SW480 (cell line): ENCODE data around the gene CLIC6.
"Not testable (repeated sequence)": the region's sequence is repeated elsewhere in the genome, so short reads cannot be mapped to it uniquely, and the experiment has no call there.

Experiments used
- DNase-seq: peaks from one replicate; pipeline ENCODE4 v3.0.0-alpha.2; 2016; ENCODE audit warnings: low spot score

CLIC6 gene

DNA sequence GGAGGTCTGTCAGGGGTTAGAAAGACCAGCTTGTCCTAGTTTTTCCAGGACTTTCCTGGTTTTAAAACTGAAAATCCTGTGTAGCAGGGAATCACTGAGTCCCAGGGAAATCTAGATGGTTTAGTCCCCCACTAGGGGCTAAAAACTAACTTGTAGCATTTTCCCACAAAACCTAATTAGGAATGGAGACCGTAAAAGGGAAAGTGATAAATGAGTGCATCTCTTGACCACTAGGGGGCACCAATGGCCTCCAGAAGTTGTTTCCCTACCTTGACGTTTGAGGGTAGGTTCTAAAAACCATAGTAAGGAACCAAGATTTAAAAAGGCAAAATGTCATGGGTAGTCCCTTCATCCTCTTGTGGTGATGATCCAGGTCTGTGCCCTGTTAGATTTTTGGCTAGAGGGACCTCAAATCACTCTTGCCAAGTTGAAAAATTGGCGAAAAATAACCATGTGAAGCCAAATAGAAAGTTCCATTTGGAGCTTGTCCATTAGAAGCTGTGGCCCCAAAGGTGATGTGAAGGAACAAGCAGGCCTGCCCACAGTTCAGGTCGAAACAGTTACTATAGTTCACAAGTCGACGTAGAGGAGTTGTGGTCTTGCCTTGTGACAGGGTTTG lies 24.5 kb downstream of the CLIC6 start:
- peak; percentile 74 for DNase-seq

DNA sequence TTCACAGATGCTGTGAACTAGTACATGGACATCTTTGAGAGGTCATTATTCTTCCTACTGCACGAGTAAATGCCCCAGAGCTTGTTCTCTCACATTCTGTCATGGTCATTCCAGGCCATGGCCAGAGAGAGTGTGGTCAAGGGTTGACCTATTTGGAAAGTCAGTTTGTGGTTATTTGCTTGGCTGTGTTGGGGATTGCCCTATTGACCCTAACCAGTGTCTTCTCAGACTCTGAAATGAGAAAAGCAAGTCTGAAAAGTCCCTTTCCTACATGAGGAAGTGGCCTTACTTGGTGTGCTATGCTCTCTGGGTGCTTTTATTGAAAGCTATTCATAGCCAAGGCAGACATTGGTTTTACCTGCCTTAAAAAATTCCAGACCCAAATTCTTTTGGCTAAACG lies 26.6 kb downstream of the CLIC6 start:
- DNase-seq: no peak

DNA sequence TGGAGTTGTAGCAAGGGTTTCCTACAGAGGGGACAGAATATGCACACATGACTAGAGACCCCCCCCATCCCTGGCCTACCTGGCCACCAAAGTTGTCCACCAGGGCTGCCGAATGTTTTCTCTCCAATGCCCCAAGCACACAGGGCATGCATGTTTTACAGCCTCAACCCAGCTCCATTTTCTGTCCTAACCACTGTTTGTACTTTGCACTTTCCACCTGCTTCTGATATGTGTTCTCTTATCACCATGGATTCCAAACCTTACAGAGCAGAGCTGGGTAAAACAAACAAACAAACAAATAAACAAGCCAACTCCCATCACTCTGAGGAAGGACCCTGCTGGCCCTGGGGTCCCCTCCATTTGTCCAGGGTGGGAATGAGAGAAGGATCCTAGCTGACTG lies 27.3 kb downstream of the CLIC6 start:
- DNase-seq: peak; percentile 47

DNA sequence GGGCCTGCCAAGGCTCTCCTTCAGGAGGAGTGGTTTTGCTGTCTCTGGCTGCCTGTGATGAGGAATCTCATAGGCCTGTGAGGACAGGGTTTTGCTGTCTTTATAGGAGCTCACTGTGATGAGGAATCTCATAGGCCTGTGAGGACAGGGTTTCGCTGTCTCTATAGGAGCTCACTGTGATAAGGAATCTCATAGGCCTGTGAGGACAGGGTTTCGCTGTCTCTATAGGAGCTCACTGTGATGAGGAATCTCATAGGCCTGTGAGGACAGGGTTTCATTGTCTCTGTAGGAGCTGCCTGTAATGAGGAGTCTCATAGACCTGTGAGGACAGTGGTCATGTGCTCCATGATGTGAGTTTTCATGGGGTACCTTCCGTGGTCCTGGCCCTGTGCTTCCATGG lies 29.0 kb downstream of the CLIC6 start:
- DNase-seq: no peak

DNA sequence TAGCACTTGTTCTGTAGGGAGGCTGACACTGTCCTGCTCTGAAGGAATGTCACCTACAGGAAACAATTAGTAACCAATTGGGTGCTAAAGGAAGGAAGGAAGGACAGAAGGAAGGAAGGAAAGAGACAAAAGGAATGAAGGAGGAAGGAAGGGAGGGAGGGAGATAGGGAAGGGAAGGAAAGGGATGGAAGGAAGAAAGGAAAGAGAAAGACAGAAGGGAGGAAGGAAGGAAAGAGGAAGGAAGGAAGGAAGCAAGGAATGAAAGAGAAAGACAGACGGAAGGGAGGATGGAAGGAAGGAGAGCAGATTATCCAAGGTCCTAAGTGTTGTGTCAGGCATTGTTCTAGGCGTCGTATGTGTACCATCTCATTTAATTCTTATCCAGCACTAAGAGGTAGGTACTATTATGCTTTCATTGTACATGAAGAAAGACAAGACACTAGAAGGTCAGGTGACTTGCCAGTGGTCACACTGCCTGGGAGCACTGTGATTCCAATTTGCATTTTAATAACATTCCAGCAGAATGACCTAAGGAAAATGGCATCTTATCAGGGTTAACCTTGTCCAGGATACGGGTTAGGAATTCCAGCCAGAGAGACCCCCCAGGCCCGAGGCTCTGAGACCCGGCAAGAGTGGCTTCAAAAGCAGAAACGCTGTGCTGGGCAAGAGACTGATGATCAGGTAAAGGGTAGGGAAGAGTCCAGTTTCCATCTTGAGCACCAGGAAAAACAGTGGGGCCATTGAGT lies 29.6 kb downstream of the CLIC6 start:
- DNase-seq: no peak

DNA sequence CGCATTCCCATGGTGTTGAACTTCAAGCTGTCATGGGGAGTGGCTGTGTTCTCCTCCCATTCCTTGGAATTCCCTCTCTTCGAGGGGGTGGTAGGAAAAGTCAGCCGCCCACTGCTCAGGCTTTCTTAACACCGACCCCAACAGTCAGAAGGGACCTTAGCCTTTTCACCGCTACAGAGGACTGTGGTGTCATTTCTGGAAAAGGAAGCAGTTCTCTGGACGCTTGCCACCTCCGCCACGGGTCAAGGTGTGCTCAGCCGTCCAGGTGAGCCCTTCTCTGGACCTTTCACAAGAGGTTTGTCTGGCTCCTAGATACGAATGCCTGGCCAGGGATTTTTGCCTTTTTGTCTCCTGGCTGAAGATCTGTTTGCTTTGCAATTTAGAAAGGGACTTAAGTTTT lies 31.8 kb downstream of the CLIC6 start:
- DNase-seq: no peak

DNA sequence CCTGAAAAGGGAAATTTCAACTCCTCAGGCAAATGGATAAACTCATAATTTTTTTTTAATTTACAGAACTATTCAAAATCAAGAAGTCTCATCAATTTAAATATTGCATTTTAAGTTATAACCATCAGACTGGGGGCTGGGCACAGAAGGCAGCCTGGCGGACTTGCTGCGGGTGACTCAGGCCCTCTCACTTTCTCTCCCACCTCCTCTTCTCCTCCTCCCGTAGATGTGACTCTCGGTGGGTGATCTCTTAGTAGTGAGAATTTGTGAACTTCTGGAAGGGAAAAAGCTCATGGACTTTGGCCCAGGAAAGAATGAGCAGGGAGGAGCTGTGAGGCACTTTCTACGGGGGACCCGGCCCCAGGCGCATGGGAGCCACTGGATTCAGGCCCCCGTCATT lies 32.9 kb downstream of the CLIC6 start:
- DNase-seq: no peak

DNA sequence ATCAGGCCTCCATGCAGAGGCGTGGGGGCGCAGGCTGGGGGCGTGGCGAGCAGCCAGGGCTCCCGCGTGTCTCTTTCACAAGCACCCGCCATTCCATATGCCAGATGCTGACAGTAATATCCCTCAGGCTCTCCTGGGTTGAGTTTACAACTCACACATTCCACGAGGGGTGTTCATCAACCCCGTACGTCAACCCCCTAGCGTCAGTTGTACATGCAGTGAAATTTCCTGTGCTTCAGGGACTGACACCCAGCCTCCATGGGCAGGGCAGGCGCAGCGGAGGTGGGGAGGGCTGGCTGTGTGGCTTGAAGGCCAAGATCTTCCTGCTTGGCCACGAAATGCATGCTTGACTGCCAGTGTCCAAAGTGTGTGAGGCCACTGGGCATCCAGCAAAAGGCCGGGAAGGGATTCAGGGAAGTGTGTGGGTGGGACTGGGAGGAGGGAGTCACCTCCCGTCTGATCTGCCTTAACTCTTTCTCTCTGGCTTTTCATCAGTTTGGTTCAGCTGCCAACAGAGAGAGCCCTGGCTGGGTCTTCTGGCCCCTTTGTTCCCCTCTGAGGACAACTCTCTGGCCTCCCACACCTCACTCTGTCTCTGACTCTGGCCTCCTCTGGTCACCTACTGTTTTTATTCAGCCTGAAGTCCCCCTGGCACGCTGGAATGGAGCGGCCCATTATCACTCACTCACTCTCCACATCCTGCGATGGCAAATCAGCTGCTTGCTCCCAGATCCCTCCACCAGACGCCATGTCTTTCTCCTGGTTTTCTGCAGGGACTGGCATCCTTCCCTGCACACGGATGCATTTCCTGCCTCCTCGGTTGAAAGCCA lies 33.8 kb downstream of the CLIC6 start:
- DNase-seq: no peak

DNA sequence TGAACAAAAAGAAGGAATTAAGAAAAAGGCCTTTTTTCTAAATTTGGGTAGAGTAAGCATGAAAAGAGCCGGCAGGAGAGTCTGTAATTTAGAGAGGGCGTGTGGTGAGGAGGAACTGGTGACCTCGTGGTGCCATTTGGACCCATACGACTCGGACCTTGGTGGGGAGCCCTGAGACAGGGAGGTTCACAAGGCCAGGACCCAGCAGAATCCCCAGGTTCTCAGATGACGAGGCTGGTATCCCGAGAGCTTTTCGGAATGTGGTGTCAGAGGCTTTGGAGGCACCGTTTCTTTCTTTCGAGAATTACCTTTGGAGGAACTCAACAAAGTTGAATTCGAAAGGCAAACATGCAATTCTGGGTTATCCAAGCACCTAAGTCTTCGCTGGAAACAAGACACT lies 34.8 kb downstream of the CLIC6 start:
- DNase-seq: no peak

DNA sequence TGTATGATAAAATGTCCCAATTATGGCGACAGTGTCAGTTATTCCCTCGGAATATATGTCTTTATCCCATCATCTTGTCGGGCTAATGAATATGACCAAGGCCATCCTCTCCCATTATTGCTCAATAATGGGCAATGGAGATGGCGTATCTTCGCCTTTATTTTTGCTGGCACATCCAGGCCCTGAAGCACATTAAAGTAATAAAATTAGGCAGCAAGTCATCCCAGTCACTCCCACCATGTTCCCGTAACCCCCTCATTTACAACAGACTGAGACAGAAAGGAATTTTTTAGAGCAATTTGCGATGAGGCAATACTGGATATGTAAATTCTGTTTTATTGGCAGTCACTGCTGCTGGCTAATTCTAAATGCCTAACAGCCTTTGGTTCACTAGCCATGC lies 35.3 kb downstream of the CLIC6 start:
- DNase-seq: no peak

DNA sequence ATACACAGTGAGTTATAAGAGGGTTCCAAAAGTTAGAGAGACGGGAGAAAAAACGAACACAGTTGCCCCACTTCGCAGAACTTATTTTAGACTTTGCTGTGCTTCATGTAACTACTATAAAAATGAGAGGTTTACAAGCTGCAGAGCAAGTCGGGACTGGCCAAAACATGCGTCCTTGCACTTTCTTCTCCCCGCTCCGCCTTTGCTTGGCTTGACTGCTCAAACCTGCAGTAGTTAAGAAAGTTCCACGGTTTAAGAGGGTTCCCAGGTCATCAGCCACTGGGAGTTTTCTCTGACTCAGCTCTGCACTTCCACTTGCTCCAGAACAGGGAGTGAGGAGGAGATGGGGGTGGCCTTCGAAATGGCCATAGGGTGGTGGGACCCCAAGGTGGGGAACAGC lies 36.2 kb downstream of the CLIC6 start:
- DNase-seq: no peak

DNA sequence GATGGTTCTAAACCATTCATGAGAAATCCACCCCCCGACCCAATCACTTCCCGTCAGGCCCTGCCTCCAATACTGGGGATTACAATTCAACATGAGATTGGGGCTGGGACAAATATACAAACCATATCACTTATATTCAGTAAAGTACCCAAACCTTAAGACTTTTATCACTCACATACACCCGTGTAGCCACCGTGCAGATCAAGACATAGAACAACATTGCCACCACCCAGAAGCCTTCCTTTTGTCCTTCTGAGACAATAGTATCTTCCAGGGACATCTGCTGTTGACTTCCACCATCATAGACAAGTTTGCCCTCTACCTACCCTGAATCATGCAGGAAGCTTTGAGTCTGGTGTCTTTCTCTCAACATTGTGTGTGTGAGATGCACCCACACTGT lies 37.5 kb downstream of the CLIC6 start:
- no peak for DNase-seq

DNA sequence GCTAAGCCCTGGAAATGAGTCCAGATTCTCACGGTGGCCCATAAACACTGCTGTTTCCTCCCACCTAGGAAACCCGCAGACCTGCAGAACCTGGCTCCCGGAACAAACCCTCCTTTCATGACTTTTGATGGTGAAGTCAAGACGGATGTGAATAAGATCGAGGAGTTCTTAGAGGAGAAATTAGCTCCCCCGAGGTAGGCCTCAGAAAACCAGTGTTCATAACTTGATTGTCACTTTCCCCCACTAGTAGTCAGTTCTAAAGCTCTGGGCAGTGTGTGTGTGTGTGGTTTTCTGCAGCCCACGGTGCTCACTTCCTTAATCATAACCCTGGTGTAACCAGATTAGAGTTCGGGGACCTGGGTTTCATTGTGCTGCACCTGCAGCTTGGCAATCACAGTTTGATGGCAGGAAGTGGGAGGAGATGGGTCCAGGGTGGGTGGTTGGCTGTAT lies 39.1 kb downstream of the CLIC6 start:
- DNase-seq: no peak

DNA sequence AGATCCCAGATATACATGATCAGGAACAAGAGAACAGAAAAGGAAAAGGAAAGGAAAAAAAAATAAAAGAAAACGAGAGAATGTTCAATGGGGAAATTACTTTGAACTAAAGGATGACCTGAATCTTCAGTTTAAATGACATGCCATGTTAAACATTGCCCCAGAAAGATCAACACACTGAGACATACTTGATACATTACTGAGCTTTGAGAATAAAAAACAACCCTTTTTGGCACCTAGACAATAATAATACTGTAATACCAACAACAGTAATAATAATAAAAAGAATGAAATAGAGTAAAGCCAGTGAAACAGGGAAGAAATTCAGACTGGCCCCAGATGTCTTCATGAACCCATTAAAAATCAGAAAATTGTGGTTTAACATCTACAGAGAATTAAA lies 44.8 kb downstream of the CLIC6 start:
- no peak for DNase-seq

DNA sequence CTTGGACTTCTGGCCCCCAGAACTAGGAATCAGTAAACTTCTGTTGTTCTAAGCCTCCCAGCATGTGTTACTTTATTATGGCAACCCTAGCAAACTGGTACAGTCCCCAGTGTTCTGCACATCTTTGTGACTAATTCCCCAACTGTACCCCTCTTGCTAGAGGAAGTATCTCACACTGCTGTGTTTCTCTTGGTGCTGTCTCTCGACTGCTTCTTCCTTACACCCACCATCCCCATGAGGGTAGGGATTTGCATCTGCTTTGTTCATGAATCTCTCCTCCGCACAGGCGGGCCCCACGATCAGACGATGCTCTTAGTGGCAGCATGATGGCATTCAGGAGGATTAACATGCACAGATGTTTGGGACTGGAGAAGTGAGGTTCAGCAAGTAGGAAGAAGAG lies 46.7 kb downstream of the CLIC6 start:
- no peak for DNase-seq

DNA sequence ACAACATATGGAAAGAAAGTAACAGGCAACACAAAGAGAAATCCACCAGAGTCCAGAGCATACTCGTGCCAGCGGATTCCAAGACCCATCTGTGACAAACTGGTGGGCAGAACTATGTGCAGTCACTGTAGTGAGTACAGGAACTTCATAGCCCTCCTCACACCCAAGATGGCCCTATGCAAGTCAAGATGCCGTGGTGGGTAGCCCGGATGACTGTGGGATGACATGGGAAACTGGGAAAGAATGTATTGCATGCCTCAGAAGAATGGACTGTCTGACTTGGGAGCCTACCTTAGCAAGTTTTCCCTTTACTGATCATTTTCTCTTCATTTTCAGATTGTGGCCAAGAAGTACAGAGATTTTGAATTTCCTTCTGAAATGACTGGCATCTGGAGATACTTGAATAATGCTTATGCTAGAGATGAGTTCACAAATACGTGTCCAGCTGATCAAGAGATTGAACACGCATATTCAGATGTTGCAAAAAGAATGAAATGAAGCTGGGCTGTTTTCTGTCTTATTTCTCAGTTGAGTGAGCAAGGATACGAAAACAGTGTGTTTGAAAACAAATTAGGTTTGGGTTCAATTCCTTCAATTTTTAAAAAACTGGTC lies 47.3 kb downstream of the CLIC6 start:
- DNase-seq: no peak

DNA sequence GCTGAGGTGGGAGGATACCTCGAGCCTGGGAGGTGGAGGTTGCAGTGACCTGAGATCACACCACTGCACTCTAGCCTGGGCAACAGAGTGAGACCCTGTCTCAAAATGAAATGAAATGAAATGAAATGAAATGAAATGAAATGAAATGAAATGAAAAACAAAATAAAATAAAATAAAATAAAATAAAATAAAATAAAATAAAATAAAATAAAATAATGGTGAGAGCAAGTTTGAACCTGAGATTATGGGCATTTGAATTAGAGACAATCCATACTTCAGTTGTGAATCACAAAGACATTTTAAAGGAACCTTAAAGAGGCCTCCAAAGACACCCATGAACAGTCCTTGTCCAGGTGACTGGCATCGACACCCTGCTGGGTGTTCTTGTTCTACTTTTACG lies 49.7 kb downstream of the CLIC6 start:
- not testable (repeated sequence) for DNase-seq

DNA sequence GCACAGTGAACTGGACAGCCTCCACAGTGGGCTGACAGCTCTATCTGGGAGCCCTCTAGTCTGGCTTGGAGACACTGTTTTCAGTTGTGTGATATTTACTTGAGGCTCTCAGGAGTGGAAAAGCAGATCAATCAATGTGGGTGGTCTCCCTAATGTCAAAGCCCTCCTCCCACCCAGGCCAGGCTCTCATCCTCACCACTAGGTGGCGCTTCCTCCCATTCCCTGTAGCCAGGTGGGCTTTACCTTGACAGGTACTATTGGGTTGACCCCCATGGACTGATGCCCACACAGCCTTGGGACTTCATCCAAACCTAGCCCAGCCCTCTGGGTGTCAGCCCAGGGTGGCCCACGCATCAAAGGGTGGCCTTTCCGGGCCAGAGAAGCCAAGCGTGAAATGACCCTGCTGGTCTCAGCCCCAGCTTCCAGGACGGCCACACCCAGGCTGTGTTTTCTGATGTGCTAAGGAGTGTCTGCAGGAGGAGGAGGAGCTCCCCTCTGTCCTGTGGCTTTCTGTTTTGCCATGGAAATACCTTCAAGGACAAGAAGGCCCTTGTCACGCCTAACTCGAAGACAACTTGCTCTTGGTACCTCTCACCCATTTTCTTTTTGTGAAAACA lies 54.0 kb downstream of the CLIC6 start:
- DNase-seq: peak; percentile 73

DNA sequence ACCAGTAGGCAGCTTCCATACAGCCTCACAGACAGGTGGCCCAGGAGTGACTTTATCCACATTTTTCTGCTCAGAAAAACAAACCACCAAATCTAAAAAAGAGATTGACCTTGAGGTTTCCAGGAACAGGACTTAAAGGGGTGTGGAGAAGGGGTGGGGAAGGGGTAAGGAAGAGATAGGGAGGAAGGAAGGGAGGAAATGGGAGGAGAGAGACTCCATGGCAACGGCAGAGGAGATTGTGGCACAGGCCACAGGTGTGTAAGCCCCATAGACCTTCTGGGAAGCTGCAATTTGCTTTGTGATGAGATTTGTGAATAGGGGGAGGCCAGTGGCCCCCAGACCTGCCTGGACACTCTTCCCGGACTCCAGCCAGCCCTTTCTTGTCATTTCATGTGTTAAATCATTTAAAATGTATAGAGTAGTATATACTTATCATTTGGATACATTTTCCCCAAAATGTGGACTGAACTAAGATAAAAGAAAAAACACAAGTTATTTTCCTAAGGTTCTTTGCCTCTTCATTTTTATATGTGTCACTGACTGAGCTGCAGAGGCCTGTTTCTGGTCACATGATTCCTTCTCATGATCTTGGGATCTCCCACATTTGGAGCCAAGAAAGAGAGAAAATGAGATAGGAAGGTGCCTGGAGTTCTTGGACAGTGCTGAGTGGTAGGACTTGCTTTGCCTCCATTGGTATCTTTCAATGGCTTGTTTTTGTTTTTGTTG lies 55.5 kb downstream of the CLIC6 start:
- no peak for DNase-seq

DNA sequence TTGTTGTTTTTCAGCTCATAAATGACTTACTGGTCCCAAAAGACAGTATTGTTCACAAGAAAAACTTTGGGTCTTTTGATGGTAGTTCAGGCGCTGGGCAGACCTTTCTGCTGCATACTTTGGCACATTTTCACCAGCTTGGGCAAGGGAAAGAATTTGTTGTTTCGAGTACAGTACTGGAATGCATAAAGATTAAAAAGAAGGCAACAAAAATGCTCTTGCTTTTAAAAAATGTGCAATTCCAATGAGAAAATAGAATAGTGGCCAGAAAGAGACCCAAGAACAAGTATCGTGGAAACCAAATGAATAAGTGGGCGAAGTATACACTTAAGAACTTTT lies 56.0 kb downstream of the CLIC6 start:
- DNase-seq: no peak

DNA sequence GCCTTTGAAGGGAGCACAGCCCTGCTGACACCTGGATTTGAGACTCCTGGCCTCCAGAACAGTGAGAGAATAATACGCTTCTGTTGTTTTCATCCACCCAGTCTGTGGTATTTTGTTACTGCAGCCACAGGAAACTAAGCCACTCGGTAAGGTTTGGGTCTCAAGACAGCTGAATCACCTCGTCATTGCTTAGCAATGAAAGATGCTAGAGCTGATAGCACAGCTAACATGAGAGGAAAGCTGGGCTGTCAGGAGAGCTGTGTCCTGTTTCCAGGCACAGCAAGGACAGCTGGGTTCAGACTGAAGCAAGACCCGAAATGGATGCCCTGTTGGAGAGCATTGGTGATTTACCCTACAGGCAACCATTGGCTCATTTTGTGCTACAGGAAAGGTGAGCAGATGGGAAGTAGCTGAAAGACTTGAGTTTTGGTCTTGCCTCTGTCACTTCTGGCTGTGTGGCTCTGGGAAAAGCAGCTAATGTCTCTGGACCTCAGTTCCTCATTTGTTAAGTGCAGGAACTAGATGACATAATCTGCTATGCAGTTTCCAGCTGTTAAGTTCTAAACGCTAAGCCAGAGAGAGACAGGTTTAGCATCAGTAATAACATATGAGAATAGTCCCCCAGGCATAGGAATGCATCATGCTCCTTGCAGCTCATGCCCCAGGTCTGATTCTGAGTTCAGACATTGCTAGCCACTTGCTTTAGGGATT lies 58.0 kb downstream of the CLIC6 start:
- DNase-seq: no peak
